Liver (tissue), 3 donors: ENCODE results near the gene TAMALIN.
A peak's percentile ranks its signal among the peaks of the same experiment; 100 is the strongest.

ENCODE experiments used
- CTCF ChIP-seq: fragments of 150-350 bp; IDR thresholded peaks from 2 replicates; pipeline ENCODE4 v1.5.1; 2017; ENCODE audit warnings: improper control_type of control experiment, low read depth, low read length; ENCODE audit not compliant: missing input control
- RAD21 ChIP-seq, 2 donors: IDR thresholded peaks; 2 replicates each; pipeline ENCODE4 v1.6.1; 2016; ENCODE audit warnings: antibody characterized with exemption in 2 of 2, mild to moderate bottlenecking in 2 of 2
- TAF1 ChIP-seq: conservative IDR thresholded peaks from 2 replicates; pipeline ENCODE4 v1.6.1; 2016; ENCODE audit warnings: antibody characterized with exemption, mild to moderate bottlenecking
- donor health status: healthy.
- donor health status: healthy.

GRCh38 chr12:52032804-52033445, 26.2 kb downstream of the TAMALIN start:
- TF ChIP-seq RAD21 (IDR thresholded peaks at IDR 0.05) (peak in 1 of 2 donors; percentile 34), CTCF (no peak), TAF1 (no peak)
